Thoracic aorta (tissue), 2 donors: ENCODE data around the gene DHDH. TPM values are rescaled to one million over a fixed set of nuclear protein-coding genes. Genes with fewer than 3 reads are reported as not detected.

Source experiments
- ATAC-seq: fragments of 150-250 bp; one replicate; pipeline ENCODE4 v1.8.0; 2017; ENCODE audit warnings: low read depth; ENCODE audit not compliant: insufficient number of reproducible peaks, low FRiP score
- DNase-seq: peaks from one replicate; pipeline ENCODE4 v3.0.0-alpha.2; 2020; ENCODE audit warnings: low spot score
- H3K27ac ChIP-seq, 2 donors: fragments of 200-600 bp; sonication (generic); 1 replicate in 1 of 2; 2 replicates in 1 of 2; pipeline ENCODE4 v1.5.1; 2016; ENCODE audit warnings: mild to moderate bottlenecking in 2 of 2, moderate library complexity in 2 of 2
- H3K27me3 ChIP-seq: fragments of 200-600 bp; sonication (generic); replicated peaks from 2 replicates; pipeline ENCODE4 v1.6.0; 2016; ENCODE audit warnings: mild to moderate bottlenecking; ENCODE audit not compliant: insufficient read depth
- H3K36me3 ChIP-seq: fragments of 200-600 bp; sonication (generic); one replicate; pipeline ENCODE4 v1.5.1; 2016
- H3K4me1 ChIP-seq, 2 donors: fragments of 200-600 bp; sonication (generic); 1 replicate in 1 of 2; 2 replicates in 1 of 2; pipeline versions ENCODE4 v1.5.1 to v1.6.0; 2016; ENCODE audit warnings: low read depth in 2 of 2, mild to moderate bottlenecking in 1 of 2; ENCODE audit not compliant: control insufficient read depth in 1 of 2
- H3K4me3 ChIP-seq: fragments of 200-600 bp; sonication (generic); 2 replicates; pipeline ENCODE4 v1.5.1; 2016; ENCODE audit warnings: mild to moderate bottlenecking
- H3K9me3 ChIP-seq: fragments of 200-600 bp; sonication (generic); 2 replicates; pipeline ENCODE4 v1.5.1; 2016
- CTCF ChIP-seq: fragments of 200-600 bp; sonication (generic); IDR thresholded peaks from one replicate; pipeline ENCODE4 v1.5.1; 2019; ENCODE audit warnings: antibody characterized with exemption
- total RNA-seq, 2 donors: library from RNA; depleted of rRNA; stranded (reverse); fragments of >200 nt; gene quantifications; one replicate each; pipeline versions ENCODE4 v1.1.0 to v1.2.3, GENCODE V29; 2016

DHDH gene
- total RNA-seq, 2 donors from 2014 or later: 3.7 TPM; not detected in 1

- ATAC-seq (peak; percentile 39), DNase-seq (peak; percentile 68)
- Histone ChIP-seq H3K9me3 (no peaks in the 10 kb centered on the region), H3K27ac (peak overlapping the region; percentile 98 to 100), H3K4me1 (peaks cover 20 to 42% of the 10 kb centered on the region in 2 donors), H3K27me3 (no peaks in the 10 kb centered on the region), H3K36me3 (peaks cover 22% of the 10 kb centered on the region), H3K4me3 (peak overlapping the region; percentile 100)
- TF ChIP-seq CTCF: no peak
These were observed 58.5 kb downstream of the DHDH start for GRCh38 chr19:48991873-48992580.

- H3K4me1 ChIP-seq: peaks cover 20 to 42% of the 10 kb centered on the region in 2 donors
- DNase-seq (no peak), ATAC-seq (no peak)
- H3K36me3 ChIP-seq: peaks cover 18% of the 10 kb centered on the region
- no peaks in the 10 kb centered on the region for H3K27me3 ChIP-seq
- H3K27ac ChIP-seq: peak overlapping the region; percentile 98 to 100
- TF ChIP-seq CTCF: no peak
- H3K4me3 ChIP-seq: peak overlapping the region; percentile 100
- H3K9me3 ChIP-seq: no peaks in the 10 kb centered on the region
These were observed 59.2 kb downstream of the DHDH start for GRCh38 chr19:48992581-48993174.

GRCh38 chr19:48993175-48994034, 59.9 kb downstream of the DHDH start, which contains the start of the genes GYS1 and RUVBL2:
Gene GYS1, minus strand, starts transcription at chr19:48993309. Its CDS starts 197 bp downstream, at chr19:48993112.
Gene RUVBL2, plus strand, starts transcription at chr19:48993887. Its CDS starts 25 bp downstream, at chr19:48993912.
- H3K4me1 ChIP-seq: peaks cover 20 to 42% of the 10 kb centered on the region in 2 donors
- peak; percentile 99 for TF ChIP-seq CTCF
- H3K27ac ChIP-seq: peak within 1 kb of the TSS; percentile 98 to 100
- H3K9me3 ChIP-seq: no peaks in the 10 kb centered on the region
- ATAC-seq: peak; percentile 94
- H3K27me3 ChIP-seq: no peaks in the 10 kb centered on the region
- H3K4me3 ChIP-seq: peak within 1 kb of the TSS; percentile 100
- H3K36me3 ChIP-seq: peaks cover 11% of the 10 kb centered on the region
- peak; percentile 98 for DNase-seq

- Histone ChIP-seq H3K9me3 (no peaks in the 10 kb centered on the region), H3K27ac (peak overlapping the region; percentile 79 to 100), H3K4me3 (peak overlapping the region; percentile 100), H3K36me3 (peaks cover 5% of the 10 kb centered on the region), H3K4me1 (peaks cover 20 to 42% of the 10 kb centered on the region in 2 donors), H3K27me3 (no peaks in the 10 kb centered on the region)
- no peak for TF ChIP-seq CTCF
- DNase-seq: no peak
- ATAC-seq: no peak
These were observed 60.5 kb downstream of the DHDH start for GRCh38 chr19:48994035-48994386.

Other genes with a start within 250 kb of the DHDH start
- 1 to 10 TPM in 1 of 2 donors, not detected in 1; 2.3 TPM for gene FUT2, start 237.7 kb upstream of the DHDH start, total RNA-seq
- gene MAMSTR, start 214.0 kb upstream of the DHDH start, total RNA-seq: not detected
- gene RASIP1, start 193.1 kb upstream of the DHDH start, total RNA-seq: 10 to 100 TPM; 11.6 to 12.3 TPM
- not detected for gene IZUMO1, start 186.8 kb upstream of the DHDH start, total RNA-seq
- under 1 TPM; 0.27 to 0.99 TPM for gene FUT1, start 181.1 kb upstream of the DHDH start, total RNA-seq
- not detected for gene FGF21, start 178.2 kb upstream of the DHDH start, total RNA-seq
- gene BCAT2, start 122.7 kb upstream of the DHDH start, total RNA-seq: 10 to 100 TPM; 26.5 to 38.4 TPM
- gene HSD17B14, start 97.2 kb upstream of the DHDH start, total RNA-seq: 10 to 100 TPM; 10.2 to 16.8 TPM
- 10 to 100 TPM; 45.1 to 45.2 TPM for gene PLEKHA4, start 65.1 kb upstream of the DHDH start, total RNA-seq
- gene PPP1R15A, start 61.3 kb upstream of the DHDH start, total RNA-seq: 100 to 1,000 TPM; 108 to 139 TPM
- gene TULP2, start 35.0 kb upstream of the DHDH start, total RNA-seq: under 1 TPM; 0.27 to 0.78 TPM
- 100 to 1,000 TPM; 415 to 671 TPM for gene NUCB1, start 33.4 kb upstream of the DHDH start, total RNA-seq
- gene BAX, start 21.2 kb downstream of the DHDH start, total RNA-seq: 100 to 1,000 TPM in 1 of 2 donors, 10 to 100 TPM in 1; 53.1 to 104 TPM
- gene FTL, start 31.6 kb downstream of the DHDH start, total RNA-seq: 1,000 to 10,000 TPM; 3,403 to 7,108 TPM
- gene GYS1, start 59.6 kb downstream of the DHDH start, total RNA-seq: 10 to 100 TPM; 30.1 to 44.4 TPM
- 10 to 100 TPM; 51.6 to 52.3 TPM for gene RUVBL2, start 60.2 kb downstream of the DHDH start, total RNA-seq
- gene LHB, start 83.4 kb downstream of the DHDH start, total RNA-seq: not detected
- gene CGB3, start 90.6 kb downstream of the DHDH start, total RNA-seq: not detected
- not detected for gene CGB2, start 98.2 kb downstream of the DHDH start, total RNA-seq
- gene CGB1, start 103.2 kb downstream of the DHDH start, total RNA-seq: not detected
- gene CGB5, start 110.1 kb downstream of the DHDH start, total RNA-seq: not detected
- not detected for gene CGB8, start 115.4 kb downstream of the DHDH start, total RNA-seq
- gene CGB7, start 124.0 kb downstream of the DHDH start, total RNA-seq: not detected
- gene NTF4, start 131.1 kb downstream of the DHDH start, total RNA-seq: not detected
- gene KCNA7, start 139.0 kb downstream of the DHDH start, total RNA-seq: not detected
- 100 to 1,000 TPM; 339 to 438 TPM for gene SNRNP70, start 151.8 kb downstream of the DHDH start, total RNA-seq
- gene LIN7B, start 180.7 kb downstream of the DHDH start, total RNA-seq: 10 to 100 TPM in 1 of 2 donors, not detected in 1; 19.8 TPM
- not detected for gene C19orf73, start 185.4 kb downstream of the DHDH start, total RNA-seq
- gene PPFIA3, start 185.8 kb downstream of the DHDH start, total RNA-seq: 1 to 10 TPM; 2.7 to 5.0 TPM
- 1 to 10 TPM; 2.2 to 6.5 TPM for gene HRC, start 221.7 kb downstream of the DHDH start, total RNA-seq
- gene TRPM4, start 224.1 kb downstream of the DHDH start, total RNA-seq: 10 to 100 TPM; 48.3 to 65.9 TPM